ENCODE results near the gene FAM168B.

The FAM168B gene

DNA sequence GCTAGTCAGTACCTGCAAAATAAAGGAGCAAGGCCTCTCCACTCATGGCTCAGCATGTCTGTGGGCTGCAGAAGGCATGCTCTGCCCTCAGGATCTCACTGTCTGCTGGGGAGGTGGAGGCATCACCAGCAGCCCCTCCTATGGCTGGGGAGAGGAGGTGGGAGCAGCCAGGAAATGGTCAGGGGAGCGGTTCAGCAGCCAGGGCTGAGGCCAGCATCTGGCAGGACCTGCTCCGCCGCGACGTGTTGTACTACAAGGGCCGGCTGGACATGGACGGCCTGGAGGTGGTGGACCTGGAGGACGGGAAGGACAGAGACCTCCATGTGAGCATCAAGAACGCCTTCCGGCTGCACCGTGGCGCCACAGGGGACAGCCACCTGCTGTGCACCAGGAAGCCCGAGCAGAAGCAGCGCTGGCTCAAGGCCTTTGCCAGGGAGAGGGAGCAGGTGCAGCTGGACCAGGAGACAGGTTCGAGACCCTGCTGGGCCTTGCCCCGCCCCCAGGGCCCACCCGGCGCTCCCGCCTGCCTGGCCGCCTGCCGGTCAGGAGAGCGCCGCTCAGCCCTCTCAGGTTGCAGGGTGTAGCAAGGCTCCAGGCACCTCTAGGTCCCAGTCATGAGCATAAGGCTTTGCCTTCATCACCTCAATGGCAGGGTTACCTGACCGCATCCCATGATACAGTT, 49.0 kb downstream of the FAM168B start:
- H3K9me3 ChIP-seq (ENCODE audit: control insufficient read depth, insufficient read depth, low read length), result no peaks in the 10 kb centered on the region

DNA sequence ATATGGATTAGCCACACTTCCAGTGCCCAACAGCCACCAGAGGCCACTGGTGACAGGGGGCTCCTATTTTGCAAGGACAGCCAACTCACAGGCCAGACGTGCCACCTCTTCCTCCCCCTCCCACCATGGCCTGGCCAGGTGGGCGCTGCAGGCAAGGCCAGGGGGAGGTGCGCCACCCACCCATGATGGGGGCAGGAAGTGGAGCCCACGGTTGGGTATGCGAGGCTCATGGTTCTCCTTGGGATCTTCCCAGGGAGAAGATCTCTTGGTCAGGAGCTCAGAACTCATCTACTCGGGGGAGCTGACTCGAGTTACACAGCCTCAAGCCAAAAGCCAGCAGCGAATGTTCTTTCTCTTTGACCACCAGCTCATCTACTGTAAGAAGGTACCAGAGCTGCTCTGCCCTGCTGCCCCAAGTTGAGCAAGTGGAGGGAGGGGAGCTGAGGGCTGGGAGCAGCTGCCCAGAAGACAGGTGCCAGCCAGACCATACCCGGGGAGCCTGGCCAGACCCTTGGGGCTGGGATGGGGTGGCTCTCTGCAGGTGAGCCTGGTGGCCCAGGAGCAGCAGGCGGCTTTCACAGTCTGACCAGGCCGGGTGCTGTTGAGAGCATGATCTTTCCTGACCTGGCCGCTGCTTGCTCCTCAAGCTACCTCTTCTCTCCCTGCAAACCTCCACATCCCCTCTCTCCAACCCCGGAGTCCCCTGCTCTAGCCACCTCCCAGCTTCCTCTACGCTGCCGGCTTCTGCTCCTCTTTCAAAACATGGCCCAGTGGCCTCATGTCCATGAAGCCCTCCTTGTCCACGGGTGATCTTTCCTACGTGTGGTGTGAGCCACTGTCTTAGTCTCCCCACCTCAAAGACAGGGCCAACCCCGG, 49.8 kb downstream of the FAM168B start:
- H3K27me3 ChIP-seq (ENCODE audit: control insufficient read depth, insufficient read depth, low read length), result no peaks in the 10 kb centered on the region

More for the DNA sequence above, 49.0 kb downstream of the FAM168B start:
- Histone ChIP-seq H3K27ac (ENCODE audit: low read depth, low read length) (no peak overlapping the region), H3K9ac (ENCODE audit: low read depth, low read length) (no peak overlapping the region), H3K4me3 (ENCODE audit: low read depth, low read length) (no peak overlapping the region), H3K27me3 (ENCODE audit: control insufficient read depth, insufficient read depth, low read length) (no peaks in the 10 kb centered on the region), H3K4me1 (ENCODE audit: control insufficient read depth, insufficient read depth, low read length) (no peaks in the 10 kb centered on the region), H3K36me3 (ENCODE audit: control insufficient read depth, insufficient read depth, low read length) (peaks cover 28% of the 10 kb centered on the region)

DNA sequence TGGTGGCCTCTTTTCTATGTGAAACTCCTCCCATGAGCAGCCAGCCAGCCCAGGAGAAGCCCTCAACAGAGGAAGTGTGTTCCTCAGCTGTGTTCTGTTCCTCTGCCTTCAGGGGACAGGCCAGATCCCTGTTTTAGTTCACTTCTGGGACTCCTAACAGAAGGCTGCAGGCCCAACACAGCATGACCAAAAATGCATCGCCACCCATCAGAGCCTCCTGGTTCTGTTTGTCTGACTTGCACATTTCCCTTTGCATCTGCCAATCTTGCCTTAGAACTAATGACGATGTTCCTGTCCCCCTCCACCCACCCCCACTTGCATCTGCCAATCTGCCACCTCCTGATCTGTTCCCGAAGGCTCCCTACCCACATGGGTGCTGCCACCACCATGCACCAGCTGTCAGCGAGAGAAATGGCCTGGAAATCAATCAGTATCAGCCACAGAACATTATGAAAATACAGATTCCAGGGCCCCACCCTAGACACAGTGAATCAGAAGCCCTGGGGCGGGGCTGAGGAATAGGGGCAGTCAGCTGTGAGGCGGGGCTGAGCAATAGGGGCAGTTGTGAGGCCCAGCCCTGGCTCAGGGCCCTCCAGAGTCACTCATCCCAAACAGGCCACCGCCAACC, 51.0 kb downstream of the FAM168B start:
- Histone ChIP-seq H3K9ac (ENCODE audit: low read depth, low read length) (no peak overlapping the region), H3K4me3 (ENCODE audit: low read depth, low read length) (no peak overlapping the region), H3K9me3 (ENCODE audit: control insufficient read depth, insufficient read depth, low read length) (no peaks in the 10 kb centered on the region), H3K36me3 (ENCODE audit: control insufficient read depth, insufficient read depth, low read length) (peaks cover 9% of the 10 kb centered on the region), H3K27me3 (ENCODE audit: control insufficient read depth, insufficient read depth, low read length) (no peaks in the 10 kb centered on the region), H3K4me1 (ENCODE audit: control insufficient read depth, insufficient read depth, low read length) (no peaks in the 10 kb centered on the region), H3K27ac (ENCODE audit: low read depth, low read length) (no peak overlapping the region)

More for the DNA sequence above, 49.8 kb downstream of the FAM168B start:
- no peaks in the 10 kb centered on the region for H3K4me1 ChIP-seq (ENCODE audit: control insufficient read depth, insufficient read depth, low read length)
- H3K27ac ChIP-seq (ENCODE audit: low read depth, low read length), result no peak overlapping the region
- no peak overlapping the region for H3K9ac ChIP-seq (ENCODE audit: low read depth, low read length)
- no peaks in the 10 kb centered on the region for H3K9me3 ChIP-seq (ENCODE audit: control insufficient read depth, insufficient read depth, low read length)
- H3K4me3 ChIP-seq (ENCODE audit: low read depth, low read length), result no peak overlapping the region
- H3K36me3 ChIP-seq (ENCODE audit: control insufficient read depth, insufficient read depth, low read length), result peaks cover 20% of the 10 kb centered on the region

DNA sequence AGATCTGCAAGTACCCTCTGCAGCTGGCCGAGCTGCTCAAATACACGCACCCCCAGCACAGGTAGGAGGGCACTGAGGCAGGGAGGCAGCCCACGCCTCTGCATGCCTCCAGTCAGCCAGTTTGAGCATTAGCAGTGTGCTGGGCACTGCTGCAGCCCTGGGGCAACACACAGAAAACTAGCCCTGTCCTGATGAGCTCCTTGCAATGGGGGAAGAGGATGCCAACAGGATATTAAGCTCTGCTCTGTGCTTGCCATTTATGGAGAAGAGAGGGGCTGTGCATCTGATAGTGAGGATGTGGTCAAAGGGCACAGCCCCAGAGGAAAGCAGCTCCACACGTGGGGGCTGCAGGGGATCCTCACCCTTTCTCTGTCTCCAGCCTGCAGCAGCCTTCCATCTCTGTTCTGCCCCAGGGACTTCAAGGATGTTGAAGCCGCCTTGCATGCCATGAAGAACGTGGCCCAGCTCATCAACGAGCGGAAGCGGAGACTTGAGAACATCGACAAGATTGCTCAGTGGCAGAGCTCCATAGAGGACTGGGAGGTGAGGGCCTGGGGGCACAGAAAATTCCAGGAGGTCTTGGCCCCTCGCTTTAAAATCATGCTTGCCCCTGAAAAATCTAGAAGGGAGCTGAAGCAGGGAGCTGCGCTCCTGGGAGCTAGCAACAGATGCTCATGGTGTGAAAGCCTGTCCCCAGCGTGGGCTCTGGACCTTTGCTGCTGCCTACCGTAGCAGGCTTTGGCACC, 51.7 kb downstream of the FAM168B start:
- Histone ChIP-seq H3K27me3 (ENCODE audit: control insufficient read depth, insufficient read depth, low read length) (0 out of 2 replicates have a peak, but pooled peaks cover 2% of the 10 kb centered on the region), H3K36me3 (ENCODE audit: control insufficient read depth, insufficient read depth, low read length) (peaks cover 2% of the 10 kb centered on the region; the same call in 1 of the 2 replicates), H3K9me3 (ENCODE audit: control insufficient read depth, insufficient read depth, low read length) (no peaks in the 10 kb centered on the region), H3K9ac (ENCODE audit: low read depth, low read length) (no peak overlapping the region), H3K4me3 (ENCODE audit: low read depth, low read length) (no peak overlapping the region), H3K4me1 (ENCODE audit: control insufficient read depth, insufficient read depth, low read length) (no peaks in the 10 kb centered on the region), H3K27ac (ENCODE audit: low read depth, low read length) (no peak overlapping the region)

DNA sequence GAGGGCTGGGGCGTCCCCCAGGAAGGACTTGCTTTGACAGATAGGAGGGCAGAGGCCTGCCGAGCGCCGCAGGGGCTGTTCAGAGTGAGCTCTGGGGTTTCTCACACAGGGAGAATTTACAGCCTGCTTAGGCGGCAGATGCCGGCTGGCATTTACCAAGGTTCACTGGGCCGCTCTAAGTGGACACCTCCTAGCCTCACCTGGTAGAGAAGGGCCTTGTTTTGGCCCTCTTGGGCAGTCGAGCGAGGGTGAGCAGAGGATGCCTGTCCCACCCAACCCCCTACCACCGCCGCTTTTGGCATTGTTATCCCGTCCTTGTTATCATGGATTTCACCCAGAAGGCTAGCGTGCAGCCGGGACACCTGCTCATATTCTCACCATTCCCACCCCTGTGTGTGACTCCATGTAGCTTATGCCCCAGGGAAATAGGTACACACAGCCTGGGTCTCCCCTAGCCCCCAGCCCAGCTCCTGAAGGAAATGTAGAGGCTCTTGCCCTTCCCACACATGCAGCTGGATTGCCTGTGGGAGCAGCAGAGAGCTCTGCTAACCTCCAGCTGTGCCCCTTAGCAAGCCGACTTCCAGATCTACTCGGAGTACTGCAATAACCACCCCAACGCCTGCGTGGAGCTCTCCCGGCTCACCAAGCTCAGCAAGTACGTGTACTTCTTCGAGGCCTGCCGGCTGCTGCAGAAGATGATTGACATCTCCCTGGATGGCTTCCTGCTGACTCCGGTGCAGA, 52.4 kb downstream of the FAM168B start:
- H3K9me3 ChIP-seq (ENCODE audit: control insufficient read depth, insufficient read depth, low read length), result no peaks in the 10 kb centered on the region
- no peak overlapping the region for H3K27ac ChIP-seq (ENCODE audit: low read depth, low read length)
- H3K27me3 ChIP-seq (ENCODE audit: control insufficient read depth, insufficient read depth, low read length), result peaks cover 9% of the 10 kb centered on the region
- peaks cover 1% of the 10 kb centered on the region; the same call in 1 of the 2 replicates for H3K4me1 ChIP-seq (ENCODE audit: control insufficient read depth, insufficient read depth, low read length)
- no peaks in the 10 kb centered on the region for H3K36me3 ChIP-seq (ENCODE audit: control insufficient read depth, insufficient read depth, low read length)
- H3K4me3 ChIP-seq (ENCODE audit: low read depth, low read length), result no peak overlapping the region
- H3K9ac ChIP-seq (ENCODE audit: low read depth, low read length), result no peak overlapping the region

DNA sequence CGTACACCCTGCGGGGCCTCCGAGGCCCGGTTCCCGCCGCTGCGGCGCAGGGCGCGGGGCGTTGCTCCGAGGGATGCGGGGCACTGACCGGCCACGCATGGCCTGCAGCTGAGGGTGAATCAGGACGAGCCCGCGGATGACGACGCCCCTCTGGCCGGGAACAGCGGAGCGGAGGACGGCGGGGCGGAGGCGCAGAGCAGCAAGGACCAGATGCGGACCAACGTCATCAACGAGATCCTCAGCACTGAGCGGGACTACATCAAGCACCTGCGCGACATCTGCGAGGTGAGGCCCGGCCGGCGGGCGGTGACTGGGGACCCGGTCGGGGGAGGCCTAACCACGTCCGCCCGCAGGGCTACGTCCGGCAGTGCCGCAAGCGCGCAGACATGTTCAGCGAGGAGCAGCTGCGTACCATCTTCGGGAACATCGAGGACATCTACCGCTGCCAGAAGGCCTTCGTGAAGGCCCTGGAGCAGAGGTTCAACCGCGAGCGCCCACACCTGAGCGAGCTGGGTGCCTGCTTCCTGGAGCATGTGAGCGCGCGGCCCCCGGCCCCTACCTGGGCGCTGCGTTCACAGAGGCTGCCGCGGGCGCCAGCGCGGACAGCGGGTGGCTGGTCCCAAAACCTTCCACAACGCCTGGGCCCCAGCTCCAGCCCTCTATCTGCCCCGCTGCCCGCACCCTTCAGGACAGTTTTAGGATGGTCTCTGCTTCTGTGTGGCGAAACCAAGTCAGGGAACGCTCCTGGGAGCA, 53.2 kb downstream of the FAM168B start:
- no peaks in the 10 kb centered on the region for H3K9me3 ChIP-seq (ENCODE audit: control insufficient read depth, insufficient read depth, low read length)
- H3K4me3 ChIP-seq (ENCODE audit: low read depth, low read length), result no peak overlapping the region
- H3K9ac ChIP-seq (ENCODE audit: low read depth, low read length), result no peak overlapping the region
- H3K36me3 ChIP-seq (ENCODE audit: control insufficient read depth, insufficient read depth, low read length), result no peaks in the 10 kb centered on the region
- no peak overlapping the region for H3K27ac ChIP-seq (ENCODE audit: low read depth, low read length)
- peaks cover 16% of the 10 kb centered on the region for H3K27me3 ChIP-seq (ENCODE audit: control insufficient read depth, insufficient read depth, low read length)
- H3K4me1 ChIP-seq (ENCODE audit: control insufficient read depth, insufficient read depth, low read length), result peaks cover 4% of the 10 kb centered on the region; the same call in 1 of the 2 replicates

DNA sequence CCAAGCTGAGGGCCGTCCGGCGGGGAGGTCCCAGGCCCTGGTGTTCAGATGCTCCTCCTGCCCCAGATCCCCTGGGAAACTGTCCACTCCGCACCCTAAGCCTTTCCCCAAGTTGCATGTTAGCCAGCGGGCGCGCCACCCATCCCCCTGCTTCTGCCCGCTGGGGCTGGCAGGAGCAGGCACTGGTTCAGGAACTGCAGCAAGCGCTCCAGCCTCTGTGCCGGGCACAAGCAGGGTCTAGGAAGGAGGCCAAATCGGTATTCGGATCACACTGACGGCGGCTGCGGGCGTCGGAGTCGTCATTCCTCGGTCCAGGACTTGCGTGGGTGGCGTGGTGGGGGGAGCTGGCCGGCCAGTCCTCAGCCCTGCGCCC, 53.7 kb downstream of the FAM168B start:
- Histone ChIP-seq H3K9me3 (ENCODE audit: control insufficient read depth, insufficient read depth, low read length) (no peaks in the 10 kb centered on the region), H3K4me3 (ENCODE audit: low read depth, low read length) (no peak overlapping the region), H3K27me3 (ENCODE audit: control insufficient read depth, insufficient read depth, low read length) (peaks cover 19% of the 10 kb centered on the region), H3K36me3 (ENCODE audit: control insufficient read depth, insufficient read depth, low read length) (no peaks in the 10 kb centered on the region), H3K27ac (ENCODE audit: low read depth, low read length) (no peak overlapping the region), H3K9ac (ENCODE audit: low read depth, low read length) (no peak overlapping the region), H3K4me1 (ENCODE audit: control insufficient read depth, insufficient read depth, low read length) (peaks cover 4% of the 10 kb centered on the region; the same call in 1 of the 2 replicates)

DNA sequence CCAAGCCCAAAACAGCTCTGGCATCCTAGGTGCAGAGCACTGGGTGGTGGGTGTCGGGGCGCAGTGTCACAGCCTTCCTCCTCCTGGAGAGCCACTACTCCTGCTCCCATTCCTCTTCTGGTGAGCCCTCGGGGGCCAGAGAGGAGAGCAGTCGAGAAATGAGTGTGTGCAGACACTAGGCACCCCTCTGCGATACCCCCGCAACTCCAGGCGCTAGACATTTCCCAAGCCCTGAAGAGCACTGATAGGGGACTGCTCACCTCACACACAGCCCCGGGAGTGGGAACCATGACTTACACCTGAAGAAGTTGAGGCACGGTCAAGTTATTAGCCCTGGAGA, 54.2 kb downstream of the FAM168B start:
- Histone ChIP-seq H3K9ac (ENCODE audit: low read depth, low read length) (no peak overlapping the region), H3K4me3 (ENCODE audit: low read depth, low read length) (no peak overlapping the region), H3K4me1 (ENCODE audit: control insufficient read depth, insufficient read depth, low read length) (peaks cover 8% of the 10 kb centered on the region; the same call in 1 of the 2 replicates), H3K27ac (ENCODE audit: low read depth, low read length) (no peak overlapping the region), H3K9me3 (ENCODE audit: control insufficient read depth, insufficient read depth, low read length) (no peaks in the 10 kb centered on the region), H3K36me3 (ENCODE audit: control insufficient read depth, insufficient read depth, low read length) (no peaks in the 10 kb centered on the region), H3K27me3 (ENCODE audit: control insufficient read depth, insufficient read depth, low read length) (peaks cover 24% of the 10 kb centered on the region)

DNA sequence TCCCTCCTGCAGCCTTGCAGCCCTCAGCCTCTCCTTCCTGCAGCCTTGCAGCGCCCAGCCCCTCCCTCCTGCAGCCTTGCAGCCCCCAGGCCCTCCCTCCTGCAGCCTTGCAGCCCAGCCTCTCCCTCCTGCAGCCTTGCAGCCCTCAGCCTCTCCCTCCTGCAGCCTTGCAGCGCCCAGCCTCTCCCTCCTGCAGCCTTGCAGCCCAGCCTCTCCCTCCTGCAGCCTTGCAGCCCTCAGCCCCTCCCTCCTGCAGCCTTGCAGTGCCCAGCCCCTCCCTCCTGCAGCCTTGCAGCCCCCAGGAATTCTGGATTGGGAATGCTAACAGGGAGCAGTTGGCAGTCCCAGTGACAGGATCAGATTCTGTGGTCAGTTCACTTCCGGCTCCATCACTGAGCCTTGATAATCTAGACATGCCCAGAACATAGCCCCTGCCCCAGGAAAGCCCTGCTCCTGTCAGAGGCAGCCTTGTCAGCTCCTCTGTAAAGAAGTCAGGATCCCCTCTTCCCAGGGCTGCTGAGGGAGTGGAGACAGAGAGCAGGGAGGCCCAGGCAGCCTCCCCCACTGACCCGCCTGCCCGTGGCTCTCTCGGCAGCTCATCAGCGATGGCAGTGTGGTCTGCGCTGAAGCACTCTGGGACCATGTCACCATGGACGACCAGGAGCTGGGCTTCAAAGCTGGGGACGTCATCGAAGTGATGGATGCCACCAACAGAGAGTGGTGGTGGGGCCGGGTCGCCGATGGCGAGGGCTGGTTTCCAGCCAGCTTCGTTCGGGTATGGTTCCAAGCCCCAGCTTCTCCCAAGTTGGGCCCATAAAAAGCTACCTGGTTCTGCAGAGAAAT, 54.8 kb downstream of the FAM168B start:
- Histone ChIP-seq H3K4me1 (ENCODE audit: control insufficient read depth, insufficient read depth, low read length) (peaks cover 10% of the 10 kb centered on the region; the same call in 1 of the 2 replicates), H3K27me3 (ENCODE audit: control insufficient read depth, insufficient read depth, low read length) (peaks cover 30% of the 10 kb centered on the region), H3K27ac (ENCODE audit: low read depth, low read length) (no peak overlapping the region), H3K9me3 (ENCODE audit: control insufficient read depth, insufficient read depth, low read length) (no peaks in the 10 kb centered on the region), H3K36me3 (ENCODE audit: control insufficient read depth, insufficient read depth, low read length) (no peaks in the 10 kb centered on the region), H3K4me3 (ENCODE audit: low read depth, low read length) (no peak overlapping the region), H3K9ac (ENCODE audit: low read depth, low read length) (no peak overlapping the region)

All from HUES48 (cell line).